Testis (tissue), 3 donors: Measurements from ENCODE around the gene ZNF121. TPM values are rescaled to one million over a fixed set of nuclear protein-coding genes. Genes with fewer than 3 reads are reported as not detected.

Experiments
- DNase-seq: peaks from one replicate; pipeline ENCODE4 v3.0.0-alpha.2; 2019
- H3K27ac ChIP-seq, 2 donors: fragments of 200-600 bp; sonication (generic); one replicate each; pipeline ENCODE4 v1.5.1; 2019
- H3K27me3 ChIP-seq: fragments of 200-600 bp; sonication (generic); one replicate; pipeline ENCODE4 v1.5.1; 2019
- H3K36me3 ChIP-seq: fragments of 200-600 bp; sonication (generic); one replicate; pipeline ENCODE4 v1.5.1; 2017; ENCODE audit warnings: low read depth; ENCODE audit errors: missing control alignments
- H3K4me1 ChIP-seq: fragments of 200-600 bp; sonication (generic); one replicate; pipeline ENCODE4 v1.5.1; 2019
- H3K4me3 ChIP-seq, 2 donors: fragments of 200-600 bp; sonication (generic); one replicate each; pipeline ENCODE4 v1.5.1; 2017 to 2019
- H3K9me3 ChIP-seq: fragments of 200-600 bp; sonication (generic); one replicate; pipeline ENCODE4 v1.5.1; 2017
- POLR2A ChIP-seq: fragments of 450-650 bp; IDR thresholded peaks from one replicate; pipeline ENCODE4 v1.6.1; 2017; ENCODE audit warnings: antibody characterized with exemption, mild to moderate bottlenecking, moderate library complexity
- WGBS, 2 donors: methylation state at CpG; one replicate each; pipeline ENCODE4 v1.1.5; 2018; 5-methylcytosine and 5-hydroxymethylcytosine counted together
- intact Hi-C: fragments of 100-400 bp; cut with DNase I; formaldehyde crosslinking; loops from one replicate; pipeline ENCODE4 v1.15.1; 2023; ENCODE audit warnings: low total_unique reads
- polyA plus RNA-seq: library from polyadenylated mRNA; stranded (reverse); fragments of 350-450 nt; fragmentation: Illumina TruSeq; extraction: RNeasy Lipid Tissue Mini Kit (QIAGEN cat#74804); gene quantifications from one replicate; pipeline ENCODE4 v1.2.3, GENCODE V29; 2014; ENCODE audit warnings: low read depth, low replicate concordance; ENCODE audit not compliant: insufficient read depth
- total RNA-seq, 2 donors: library from RNA; depleted of rRNA; stranded (reverse); fragments of >200 nt; gene quantifications; one replicate each; pipeline ENCODE4 v1.2.3, GENCODE V29; 2016
- TF ChIP-seq, protein P1 (sequence below), 3 experiments: fragments of 450-650 bp in 2 of 3; fragments of 200-600 bp in 1 of 3; sonication (generic) in 1 of 3; IDR thresholded peaks; one replicate each; pipeline ENCODE4 v1.5.1; 2016 to 2019; ENCODE audit warnings: antibody characterized with exemption in 3 of 3, mild to moderate bottlenecking in 2 of 3, moderate library complexity in 1 of 3

Gene ZNF121
- total and polyA plus RNA-seq, 3 donors from 2014 or later = 4.1 to 26.4 (median 20.8) TPM

DNA sequence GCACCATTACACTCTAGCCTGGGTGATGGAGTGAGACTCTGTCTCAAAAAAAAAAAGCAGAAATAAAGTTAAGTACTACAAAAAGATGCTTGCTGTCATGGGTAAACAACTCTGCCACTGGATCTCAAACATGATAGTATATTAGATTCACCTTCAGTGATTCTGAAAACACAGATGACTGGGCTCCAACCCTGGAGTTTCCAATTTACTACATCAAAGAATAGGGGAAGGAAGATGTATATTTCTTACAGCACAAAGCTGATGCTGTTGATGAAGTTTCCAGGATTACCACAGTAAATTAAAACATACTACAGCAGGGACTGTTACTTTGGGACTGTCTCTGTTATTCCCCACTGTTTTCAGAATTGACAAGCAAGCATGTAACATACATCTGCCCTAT lies 31.5 kb upstream of the ZNF121 start:
- Histone ChIP-seq H3K36me3 (no peaks in the 10 kb centered on the region), H3K4me1 (peaks cover 6% of the 10 kb centered on the region)

GRCh38 chr19:9610484-9611113 lies 26.3 kb upstream of the ZNF121 start:
- Histone ChIP-seq H3K27ac (no peak overlapping the region), H3K9me3 (no peaks in the 10 kb centered on the region), H3K27me3 (no peaks in the 10 kb centered on the region), H3K36me3 (no peaks in the 10 kb centered on the region), H3K4me3 (no peak overlapping the region), H3K4me1 (no peaks in the 10 kb centered on the region)
- no peak for DNase-seq
- WGBS, 2 donors = 86 to 89% methylated on average over 2 of the region's 2 CpGs
- TF ChIP-seq, protein P1, sequence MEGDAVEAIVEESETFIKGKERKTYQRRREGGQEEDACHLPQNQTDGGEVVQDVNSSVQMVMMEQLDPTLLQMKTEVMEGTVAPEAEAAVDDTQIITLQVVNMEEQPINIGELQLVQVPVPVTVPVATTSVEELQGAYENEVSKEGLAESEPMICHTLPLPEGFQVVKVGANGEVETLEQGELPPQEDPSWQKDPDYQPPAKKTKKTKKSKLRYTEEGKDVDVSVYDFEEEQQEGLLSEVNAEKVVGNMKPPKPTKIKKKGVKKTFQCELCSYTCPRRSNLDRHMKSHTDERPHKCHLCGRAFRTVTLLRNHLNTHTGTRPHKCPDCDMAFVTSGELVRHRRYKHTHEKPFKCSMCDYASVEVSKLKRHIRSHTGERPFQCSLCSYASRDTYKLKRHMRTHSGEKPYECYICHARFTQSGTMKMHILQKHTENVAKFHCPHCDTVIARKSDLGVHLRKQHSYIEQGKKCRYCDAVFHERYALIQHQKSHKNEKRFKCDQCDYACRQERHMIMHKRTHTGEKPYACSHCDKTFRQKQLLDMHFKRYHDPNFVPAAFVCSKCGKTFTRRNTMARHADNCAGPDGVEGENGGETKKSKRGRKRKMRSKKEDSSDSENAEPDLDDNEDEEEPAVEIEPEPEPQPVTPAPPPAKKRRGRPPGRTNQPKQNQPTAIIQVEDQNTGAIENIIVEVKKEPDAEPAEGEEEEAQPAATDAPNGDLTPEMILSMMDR (IDR thresholded peaks at IDR 0.05) = no peak
- no peak for TF ChIP-seq POLR2A
- intact Hi-C loops = no loop called here

More for the DNA sequence above, 31.5 kb upstream of the ZNF121 start:
- TF ChIP-seq, protein P1 (IDR thresholded peaks at IDR 0.05) = no peak
- no peak for TF ChIP-seq POLR2A
- no peaks in the 10 kb centered on the region for H3K9me3 ChIP-seq
- H3K27ac ChIP-seq = no peak overlapping the region
- DNase-seq = no peak
- H3K4me3 ChIP-seq = no peak overlapping the region
- intact Hi-C loops = no loop called here
- no peaks in the 10 kb centered on the region for H3K27me3 ChIP-seq

- H3K27ac ChIP-seq = no peak overlapping the region
- no peak for TF ChIP-seq POLR2A
- TF ChIP-seq, protein P1 (IDR thresholded peaks at IDR 0.05) = no peak
- H3K4me1 ChIP-seq = no peaks in the 10 kb centered on the region
- H3K9me3 ChIP-seq = no peaks in the 10 kb centered on the region
- WGBS, 2 donors = 83 to 98% methylated on average over 4 to 5 of the region's 5 CpGs
- no peaks in the 10 kb centered on the region for H3K36me3 ChIP-seq
- no peak overlapping the region for H3K4me3 ChIP-seq
- H3K27me3 ChIP-seq = no peaks in the 10 kb centered on the region
- DNase-seq = no peak
- intact Hi-C loops = no loop called here
These were observed 24.6 kb upstream of the ZNF121 start for GRCh38 chr19:9608912-9609311.

- DNase-seq = no peak
These were observed 12.7 kb upstream of the ZNF121 start for GRCh38 chr19:9597027-9597426.

More at GRCh38 chr19:9597027-9597426, 12.7 kb upstream of the ZNF121 start:
- H3K4me3 ChIP-seq = no peak overlapping the region
- no peaks in the 10 kb centered on the region for H3K27me3 ChIP-seq
- 87 to 90% methylated on average over 3 of the region's 3 CpGs for WGBS, 2 donors
- intact Hi-C loops = no loop called here
- H3K36me3 ChIP-seq = no peaks in the 10 kb centered on the region
- TF ChIP-seq, protein P1 (IDR thresholded peaks at IDR 0.05) = no peak
- TF ChIP-seq POLR2A = no peak
- no peaks in the 10 kb centered on the region for H3K4me1 ChIP-seq
- H3K27ac ChIP-seq = no peak overlapping the region
- no peaks in the 10 kb centered on the region for H3K9me3 ChIP-seq
